ENCODE measurements around the gene GFPT2.

GFPT2 gene

DNA sequence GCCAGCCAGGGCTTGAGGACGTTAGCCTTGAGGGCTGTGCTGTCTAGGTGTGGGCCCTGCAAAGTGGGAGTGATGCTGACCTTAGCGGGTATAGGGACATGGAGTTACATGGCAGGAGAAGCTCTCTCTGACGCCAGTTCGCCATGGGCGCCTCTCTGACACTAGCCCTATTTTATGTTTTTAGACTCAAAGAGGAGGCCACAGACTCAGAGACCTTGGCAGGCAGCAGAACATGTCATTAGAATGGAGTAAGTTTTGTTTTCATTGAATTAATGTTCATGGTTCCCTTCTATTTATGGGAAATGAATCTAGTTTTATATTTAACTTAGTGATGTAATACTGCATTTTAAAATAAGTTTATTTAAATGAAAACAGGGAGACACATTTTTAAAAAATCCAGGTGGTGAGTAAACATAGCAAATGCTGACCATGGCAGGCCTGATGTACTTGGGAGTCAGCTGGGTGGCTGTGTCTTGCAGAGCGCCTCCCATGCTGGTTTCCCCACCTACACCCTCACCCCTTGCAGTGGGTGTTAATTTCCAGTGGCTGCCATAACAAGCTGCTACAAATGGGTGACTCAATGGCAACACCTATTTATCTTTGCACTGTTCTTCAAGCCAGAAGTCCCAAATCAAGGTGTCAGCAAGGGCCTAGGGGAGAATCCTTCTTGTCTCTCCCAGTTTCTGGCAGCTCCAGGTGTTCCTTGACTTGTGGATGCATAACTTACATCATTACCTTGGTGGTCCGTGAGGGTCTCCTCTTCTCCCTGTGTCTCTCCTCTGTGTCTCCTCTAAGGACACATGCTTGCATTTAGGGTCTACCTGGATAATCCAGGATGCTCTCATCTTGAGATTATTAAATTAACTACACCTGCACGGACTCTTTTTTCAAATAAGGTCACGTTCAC, 25.6 kb upstream of the GFPT2 start:
- TF ChIP-seq, protein P1, sequence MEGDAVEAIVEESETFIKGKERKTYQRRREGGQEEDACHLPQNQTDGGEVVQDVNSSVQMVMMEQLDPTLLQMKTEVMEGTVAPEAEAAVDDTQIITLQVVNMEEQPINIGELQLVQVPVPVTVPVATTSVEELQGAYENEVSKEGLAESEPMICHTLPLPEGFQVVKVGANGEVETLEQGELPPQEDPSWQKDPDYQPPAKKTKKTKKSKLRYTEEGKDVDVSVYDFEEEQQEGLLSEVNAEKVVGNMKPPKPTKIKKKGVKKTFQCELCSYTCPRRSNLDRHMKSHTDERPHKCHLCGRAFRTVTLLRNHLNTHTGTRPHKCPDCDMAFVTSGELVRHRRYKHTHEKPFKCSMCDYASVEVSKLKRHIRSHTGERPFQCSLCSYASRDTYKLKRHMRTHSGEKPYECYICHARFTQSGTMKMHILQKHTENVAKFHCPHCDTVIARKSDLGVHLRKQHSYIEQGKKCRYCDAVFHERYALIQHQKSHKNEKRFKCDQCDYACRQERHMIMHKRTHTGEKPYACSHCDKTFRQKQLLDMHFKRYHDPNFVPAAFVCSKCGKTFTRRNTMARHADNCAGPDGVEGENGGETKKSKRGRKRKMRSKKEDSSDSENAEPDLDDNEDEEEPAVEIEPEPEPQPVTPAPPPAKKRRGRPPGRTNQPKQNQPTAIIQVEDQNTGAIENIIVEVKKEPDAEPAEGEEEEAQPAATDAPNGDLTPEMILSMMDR (IDR thresholded peaks at IDR 0.05; ENCODE audit: insufficient read depth, low read depth, low read length, missing control alignments), result no peak
- no peak for DNase-seq (ENCODE audit: low read depth)

DNA sequence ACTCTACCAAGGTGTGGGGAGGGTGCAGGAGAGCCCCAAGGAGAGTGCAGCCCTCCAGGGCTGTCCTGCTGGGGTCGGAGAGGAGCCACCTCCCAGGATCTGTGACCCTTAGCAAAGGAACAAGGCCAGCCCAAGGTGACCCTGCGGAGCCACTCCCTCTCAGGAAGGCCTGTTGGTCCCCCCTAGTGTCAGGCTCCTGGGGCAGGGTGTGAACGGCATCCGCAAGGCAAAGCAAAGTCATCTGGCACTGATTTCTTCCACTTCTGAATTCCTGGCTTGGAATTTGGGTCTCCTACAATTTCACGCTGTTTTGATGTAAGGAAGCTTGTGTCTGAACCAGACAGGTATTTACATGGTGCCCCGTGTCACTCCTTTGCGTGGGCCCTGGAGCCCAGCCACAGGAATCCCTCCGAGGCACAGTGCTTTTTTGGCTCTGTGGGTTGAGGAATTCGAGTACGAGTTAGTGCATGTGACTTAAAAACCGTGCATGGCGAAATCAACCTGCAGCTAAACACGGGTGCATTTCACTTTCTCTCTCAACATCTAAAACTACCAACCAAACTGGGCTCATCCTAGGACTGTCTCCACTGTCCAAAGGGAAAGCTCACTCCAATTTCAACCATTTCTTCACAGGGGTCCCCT, 24.5 kb upstream of the GFPT2 start:
- TF ChIP-seq, protein P1 (IDR thresholded peaks at IDR 0.05; ENCODE audit: insufficient read depth, low read depth, low read length, missing control alignments), result no peak
- DNase-seq (ENCODE audit: low read depth), result no peak
- H3K4me3 ChIP-seq (ENCODE audit: low read length), result no peak overlapping the region

More for the DNA sequence above, 25.6 kb upstream of the GFPT2 start:
- no peak overlapping the region for H3K4me3 ChIP-seq (ENCODE audit: low read length)

DNA sequence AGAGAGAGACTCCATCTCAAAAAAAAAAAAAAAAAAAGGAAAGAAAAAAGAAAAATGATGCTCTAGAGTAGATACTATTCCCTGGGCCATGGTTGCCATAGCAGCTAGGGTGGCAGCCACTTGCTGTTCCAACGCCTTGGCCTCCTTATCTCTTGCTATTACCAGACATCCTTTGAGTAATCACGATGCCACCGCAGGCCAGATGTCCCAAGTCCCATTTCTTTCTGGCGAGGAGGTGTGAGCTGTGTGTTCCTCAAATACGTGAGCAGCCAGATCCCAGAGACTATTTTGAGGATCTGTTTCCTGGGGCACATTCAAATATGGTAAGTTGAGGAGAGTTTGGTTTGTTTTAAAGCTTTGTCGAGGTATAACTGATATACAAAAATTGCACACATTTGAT, 23.4 kb upstream of the GFPT2 start:
- TF ChIP-seq, protein P1 (IDR thresholded peaks at IDR 0.05; ENCODE audit: insufficient read depth, low read depth, low read length, missing control alignments), result no peak
- no peak for DNase-seq (ENCODE audit: low read depth)

DNA sequence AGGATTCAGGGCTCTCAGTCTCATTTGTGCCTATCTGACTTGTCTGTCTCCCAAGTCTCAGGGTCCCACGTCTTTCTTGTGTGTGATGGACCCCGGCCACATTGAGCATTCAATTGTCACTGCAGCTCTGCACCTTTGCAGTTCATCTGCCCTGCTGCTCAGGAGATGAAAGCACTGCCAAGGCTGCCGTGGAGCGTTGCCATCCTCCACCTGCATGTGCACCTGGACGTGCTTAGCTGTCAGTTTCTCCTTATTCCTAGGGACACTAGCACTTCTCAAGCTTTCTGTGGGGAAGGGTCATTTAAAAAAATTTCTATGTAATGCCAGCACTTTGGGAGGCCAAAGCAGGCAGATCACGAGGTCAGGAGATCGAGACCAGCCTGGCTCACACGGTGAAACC, 22.8 kb upstream of the GFPT2 start:
- DNase-seq (ENCODE audit: low read depth), result no peak
- TF ChIP-seq, protein P1 (IDR thresholded peaks at IDR 0.05; ENCODE audit: insufficient read depth, low read depth, low read length, missing control alignments), result no peak
- H3K4me3 ChIP-seq (ENCODE audit: low read length), result no peak overlapping the region

More for the DNA sequence above, 23.4 kb upstream of the GFPT2 start:
- no peak overlapping the region for H3K4me3 ChIP-seq (ENCODE audit: low read length)

DNA sequence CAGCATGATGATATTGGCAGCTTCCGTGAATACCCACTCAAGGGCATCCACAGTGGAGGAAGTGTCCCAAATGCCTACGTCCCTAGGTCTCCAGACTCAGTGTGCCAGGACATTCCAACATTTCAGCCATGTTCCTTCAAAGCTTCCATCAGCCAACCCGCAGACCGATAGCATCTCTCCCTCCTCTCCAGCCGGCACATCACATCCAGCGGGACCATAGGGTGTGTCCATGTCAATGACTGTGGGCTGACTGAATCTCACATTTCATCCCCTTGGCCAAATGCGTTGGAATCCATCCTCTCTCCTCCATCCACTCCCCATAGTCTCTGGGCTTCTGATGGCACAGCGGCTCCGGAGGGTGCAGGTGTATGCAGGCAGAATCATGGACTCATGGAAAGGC, 22.2 kb upstream of the GFPT2 start:
- H3K4me3 ChIP-seq (ENCODE audit: low read length), result no peak overlapping the region
- TF ChIP-seq, protein P1 (IDR thresholded peaks at IDR 0.05; ENCODE audit: insufficient read depth, low read depth, low read length, missing control alignments), result no peak
- no peak for DNase-seq (ENCODE audit: low read depth)

DNA sequence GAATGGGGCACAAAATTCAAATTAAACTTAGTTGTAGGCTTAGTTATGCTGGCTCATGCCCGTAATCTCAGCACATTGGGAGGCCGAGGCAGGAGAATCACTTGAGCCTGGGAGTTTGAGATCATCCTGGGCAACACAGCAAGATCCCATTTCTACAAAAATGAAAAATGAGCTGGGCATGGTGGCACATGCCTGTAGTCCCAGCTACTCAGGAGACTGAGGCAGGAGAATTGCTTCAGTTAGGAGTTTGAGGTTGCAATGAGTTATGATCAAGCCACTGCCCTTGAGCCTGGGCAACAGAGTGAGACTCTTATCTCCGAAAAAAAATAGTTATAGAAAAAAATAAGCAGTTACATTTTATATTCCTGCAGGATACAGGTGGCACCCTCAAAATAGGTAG, 20.7 kb upstream of the GFPT2 start:
- no peak for DNase-seq (ENCODE audit: low read depth)
- TF ChIP-seq, protein P1 (IDR thresholded peaks at IDR 0.05; ENCODE audit: insufficient read depth, low read depth, low read length, missing control alignments), result no peak
- H3K4me3 ChIP-seq (ENCODE audit: low read length), result no peak overlapping the region

All from epithelial cell of esophagus (primary cell).